ENCODE results near the gene TLR8.

DNA sequence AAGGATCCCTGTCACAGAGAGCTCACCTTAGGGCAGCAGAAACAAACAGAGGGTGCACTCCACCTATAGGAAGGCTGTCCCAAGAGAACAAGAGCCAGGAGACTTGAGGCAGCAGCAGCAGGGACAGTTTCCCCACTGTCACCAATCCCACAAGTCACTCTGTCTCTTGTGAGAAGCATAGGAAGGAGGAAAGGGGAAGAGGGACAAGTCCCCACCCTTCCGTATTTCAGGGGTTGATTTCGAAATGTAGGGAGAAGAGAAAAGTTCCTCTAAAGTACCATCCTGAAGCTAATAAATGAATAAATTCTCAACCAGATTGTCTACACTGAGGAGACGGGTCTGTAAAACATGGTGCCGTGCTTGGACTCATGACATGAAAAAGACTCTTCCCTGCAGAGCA lies 9.5 kb upstream of the TLR8 start:
- TF ChIP-seq, protein P1, sequence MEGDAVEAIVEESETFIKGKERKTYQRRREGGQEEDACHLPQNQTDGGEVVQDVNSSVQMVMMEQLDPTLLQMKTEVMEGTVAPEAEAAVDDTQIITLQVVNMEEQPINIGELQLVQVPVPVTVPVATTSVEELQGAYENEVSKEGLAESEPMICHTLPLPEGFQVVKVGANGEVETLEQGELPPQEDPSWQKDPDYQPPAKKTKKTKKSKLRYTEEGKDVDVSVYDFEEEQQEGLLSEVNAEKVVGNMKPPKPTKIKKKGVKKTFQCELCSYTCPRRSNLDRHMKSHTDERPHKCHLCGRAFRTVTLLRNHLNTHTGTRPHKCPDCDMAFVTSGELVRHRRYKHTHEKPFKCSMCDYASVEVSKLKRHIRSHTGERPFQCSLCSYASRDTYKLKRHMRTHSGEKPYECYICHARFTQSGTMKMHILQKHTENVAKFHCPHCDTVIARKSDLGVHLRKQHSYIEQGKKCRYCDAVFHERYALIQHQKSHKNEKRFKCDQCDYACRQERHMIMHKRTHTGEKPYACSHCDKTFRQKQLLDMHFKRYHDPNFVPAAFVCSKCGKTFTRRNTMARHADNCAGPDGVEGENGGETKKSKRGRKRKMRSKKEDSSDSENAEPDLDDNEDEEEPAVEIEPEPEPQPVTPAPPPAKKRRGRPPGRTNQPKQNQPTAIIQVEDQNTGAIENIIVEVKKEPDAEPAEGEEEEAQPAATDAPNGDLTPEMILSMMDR (IDR thresholded peaks at IDR 0.05) = no peak
- TF ChIP-seq POLR2A (IDR thresholded peaks at IDR 0.05) (no peak), POLR2AphosphoS5 (IDR thresholded peaks at IDR 0.05; ENCODE audit: insufficient read depth in 1 of 2, low read depth in 1 of 2) (no peak)
